IMR-90 (cell line): Measurements from ENCODE around the gene SAMD1. TPM values are rescaled to one million over a fixed set of nuclear protein-coding genes. Genes with fewer than 3 reads are reported as not detected.

Experiments used
- ATAC-seq: fragments of 200-7000 bp; cut with Tn5 transposase; 2 replicates; pipeline ENCODE4 v1.9.1; 2020; ENCODE audit warnings: low read depth, mild to moderate bottlenecking, moderate library complexity
- BruUV-seq: library from RNA; stranded (reverse); fragments of 400-500 nt; replicated peaks from 2 replicates; lab custom pipeline; 2021; lab: Mats Ljungman, UMichigan
- CTCF ChIA-PET: fragments of 300-600 bp; formaldehyde crosslinking; extraction: SDS; loops from one replicate; lab custom pipeline; 2021; ENCODE audit warnings: antibody characterized with exemption; lab: Yijun Ruan, JAX
- POLR2A ChIA-PET: fragments of 300-600 bp; sonication (Branson Sonifier 250); formaldehyde crosslinking; loops from one replicate; lab custom pipeline; 2022; ENCODE audit warnings: antibody characterized with exemption; ENCODE audit not compliant: unreplicated experiment; lab: Charles Lee
- DNase-seq: peaks from one replicate; pipeline ENCODE4 v3.0.0; 2013
- H2AFZ ChIP-seq: replicated peaks from 2 replicates; pipeline ENCODE3; 2013; ENCODE audit warnings: low read length, mild to moderate bottlenecking; ENCODE audit not compliant: poor library complexity
- H2AK5ac ChIP-seq: 2 replicates; pipeline ENCODE4 v1.6.1; 2013; ENCODE audit warnings: low read depth, low read length, inconsistent platforms
- H2AK9ac ChIP-seq: replicated peaks from 2 replicates; pipeline ENCODE3; 2013; ENCODE audit warnings: mild to moderate bottlenecking, low read depth, low read length, moderate library complexity; ENCODE audit not compliant: poor library complexity
- H2BK120ac ChIP-seq: 2 replicates; pipeline ENCODE4 v1.6.1; 2013; ENCODE audit warnings: low read depth, low read length, inconsistent platforms
- H2BK15ac ChIP-seq: 3 replicates; pipeline ENCODE4 v1.6.1; 2013; ENCODE audit warnings: low read depth, low read length, inconsistent platforms
- H2BK20ac ChIP-seq: 2 replicates; pipeline ENCODE4 v1.6.1; 2013; ENCODE audit warnings: low read depth, mild to moderate bottlenecking, inconsistent platforms, low read length, moderate library complexity
- H2BK5ac ChIP-seq: 2 replicates; pipeline ENCODE4 v1.6.1; 2013; ENCODE audit warnings: mild to moderate bottlenecking, low read depth, low read length, inconsistent platforms; ENCODE audit not compliant: poor library complexity, severe bottlenecking
- H3K14ac ChIP-seq: replicated peaks from 2 replicates; pipeline ENCODE4 v1.6.1; 2013; ENCODE audit warnings: low read depth, low read length, inconsistent platforms
- H3K18ac ChIP-seq: 2 replicates; pipeline ENCODE4 v1.6.1; 2013; ENCODE audit warnings: low read depth, low read length, control low read depth
- H3K23ac ChIP-seq: 2 replicates; pipeline ENCODE4 v1.6.1; 2013; ENCODE audit warnings: low read depth, low read length, inconsistent platforms
- H3K27ac ChIP-seq: 2 replicates; pipeline ENCODE4 v1.5.1; 2013; ENCODE audit warnings: mild to moderate bottlenecking, control low read depth, low read length; ENCODE audit not compliant: insufficient read depth
- H3K27me3 ChIP-seq: 2 replicates; pipeline ENCODE4 v1.6.1; 2013; ENCODE audit warnings: low read length; ENCODE audit not compliant: control insufficient read depth, insufficient read depth
- H3K36me3 ChIP-seq: 2 replicates; pipeline ENCODE4 v1.6.1; 2013; ENCODE audit warnings: low read length, mixed read lengths; ENCODE audit not compliant: control insufficient read depth, insufficient read depth
- H3K4ac ChIP-seq: 2 replicates; pipeline ENCODE4 v1.6.1; 2013; ENCODE audit warnings: low read depth, low read length, inconsistent platforms
- H3K4me1 ChIP-seq: 2 replicates; pipeline ENCODE4 v1.6.1; 2013; ENCODE audit warnings: low read length, mixed read lengths; ENCODE audit not compliant: control insufficient read depth, insufficient read depth
- H3K4me2 ChIP-seq: 2 replicates; pipeline ENCODE4 v1.6.1; 2013; ENCODE audit warnings: low read depth, mild to moderate bottlenecking, control low read depth, low read length, moderate library complexity
- H3K4me3 ChIP-seq: 2 replicates; pipeline ENCODE4 v1.5.1; 2013; ENCODE audit warnings: low read depth, mild to moderate bottlenecking, control low read depth, low read length, moderate library complexity; ENCODE audit not compliant: insufficient read depth
- H3K56ac ChIP-seq: 2 replicates; pipeline ENCODE4 v1.6.1; 2013; ENCODE audit warnings: low read length, inconsistent platforms; ENCODE audit not compliant: insufficient read depth; ENCODE audit errors: extremely low read depth
- H3K79me1 ChIP-seq, 2 experiments: 2 replicates each; pipeline ENCODE4 v1.6.1; 2013; ENCODE audit warnings: low read length in 2 of 2, inconsistent platforms in 1 of 2, low read depth in 1 of 2
- H3K9ac ChIP-seq: 2 replicates; pipeline ENCODE4 v1.6.1; 2013; ENCODE audit warnings: low read depth, low read length, control low read depth
- H3K9me1 ChIP-seq: 2 replicates; pipeline ENCODE4 v1.6.1; 2013; ENCODE audit warnings: low read length, inconsistent platforms; ENCODE audit not compliant: insufficient read depth
- H3K9me3 ChIP-seq: 2 replicates; pipeline ENCODE4 v1.6.1; 2013; ENCODE audit warnings: low read length; ENCODE audit not compliant: control insufficient read depth, insufficient read depth
- H4K20me1 ChIP-seq: 2 replicates; pipeline ENCODE4 v1.6.1; 2013; ENCODE audit warnings: low read length, inconsistent platforms; ENCODE audit not compliant: insufficient read depth
- H4K5ac ChIP-seq: 2 replicates; pipeline ENCODE4 v1.6.1; 2013; ENCODE audit warnings: mild to moderate bottlenecking, low read depth, low read length, control low read depth
- H4K8ac ChIP-seq, 2 experiments: 2 replicates each; pipeline ENCODE4 v1.6.1; 2013; ENCODE audit warnings: low read depth in 2 of 2, low read length in 2 of 2, control low read depth in 1 of 2, inconsistent platforms in 1 of 2
- H4K91ac ChIP-seq: 2 replicates; pipeline ENCODE4 v1.6.1; 2013; ENCODE audit warnings: low read depth, low read length, inconsistent platforms; ENCODE audit not compliant: insufficient read depth
- CEBPB ChIP-seq: IDR thresholded peaks from 2 replicates; pipeline ENCODE4 v1.6.1; 2012; ENCODE audit warnings: low read depth, low read length, improper control_type of control experiment
- MAFK ChIP-seq: IDR thresholded peaks from 2 replicates; pipeline ENCODE4 v1.6.1; 2012; ENCODE audit warnings: low read depth, low read length, improper control_type of control experiment
- POLR2A ChIP-seq: IDR thresholded peaks from 2 replicates; pipeline ENCODE4 v1.6.1; 2012; ENCODE audit warnings: mild to moderate bottlenecking, low read depth, low read length
- RAD21 ChIP-seq: IDR thresholded peaks from 2 replicates; pipeline ENCODE4 v1.6.1; 2012; ENCODE audit warnings: low read length, improper control_type of control experiment
- RCOR1 ChIP-seq: IDR thresholded peaks from 2 replicates; pipeline ENCODE4 v1.6.1; 2012; ENCODE audit warnings: mild to moderate bottlenecking, low read length, improper control_type of control experiment; ENCODE audit not compliant: insufficient replicate concordance
- WGBS, 2 experiments: methylation state at CpG; one replicate each; pipeline versions ENCODE4 v1.1.5 to v1.1.7; 2013; ENCODE audit warnings: missing lambda C conversion rate in 2 of 2; ENCODE audit not compliant: insufficient read length in 1 of 2; ENCODE audit errors: extremely low coverage in 2 of 2; 5-methylcytosine and 5-hydroxymethylcytosine counted together
- dilution Hi-C: fragments of 300-500 bp; cut with HindIII; formaldehyde crosslinking; loops from one replicate; pipeline ENCODE4 v1.14.3; 2018; ENCODE audit warnings: low sequenced_read_pairs; ENCODE audit not compliant: unreplicated experiment
- in situ Hi-C: fragments of 300-500 bp; cut with MboI; formaldehyde crosslinking; loops from 3 replicates; pipeline ENCODE4 v1.14.3; 2019; ENCODE audit warnings: low sequenced_read_pairs, inconsistent platforms, mixed read lengths
- intact Hi-C: fragments of 100-400 bp; cut with micrococcal nuclease; formaldehyde crosslinking; loops from 2 replicates; pipeline ENCODE4 v1.10.0; 2022
- polyA plus RNA-seq, 3 experiments: library from polyadenylated mRNA; depleted of rRNA; stranded (reverse); fragments of >200 nt; gene quantifications; 2 replicates each; pipeline ENCODE4 v1.2.3, GENCODE V29; 2012; ENCODE audit warnings: low replicate concordance in 1 of 3
- total RNA-seq: library from RNA; depleted of rRNA; stranded (reverse); fragments of >200 nt; gene quantifications from 2 replicates; pipeline ENCODE4 v1.2.3, GENCODE V29; 2012

The SAMD1 gene
- total and polyA plus RNA-seq, 2 of the 4 experiments (the other 2 are of a cell fraction): 6.5 to 14.1 TPM

DNA sequence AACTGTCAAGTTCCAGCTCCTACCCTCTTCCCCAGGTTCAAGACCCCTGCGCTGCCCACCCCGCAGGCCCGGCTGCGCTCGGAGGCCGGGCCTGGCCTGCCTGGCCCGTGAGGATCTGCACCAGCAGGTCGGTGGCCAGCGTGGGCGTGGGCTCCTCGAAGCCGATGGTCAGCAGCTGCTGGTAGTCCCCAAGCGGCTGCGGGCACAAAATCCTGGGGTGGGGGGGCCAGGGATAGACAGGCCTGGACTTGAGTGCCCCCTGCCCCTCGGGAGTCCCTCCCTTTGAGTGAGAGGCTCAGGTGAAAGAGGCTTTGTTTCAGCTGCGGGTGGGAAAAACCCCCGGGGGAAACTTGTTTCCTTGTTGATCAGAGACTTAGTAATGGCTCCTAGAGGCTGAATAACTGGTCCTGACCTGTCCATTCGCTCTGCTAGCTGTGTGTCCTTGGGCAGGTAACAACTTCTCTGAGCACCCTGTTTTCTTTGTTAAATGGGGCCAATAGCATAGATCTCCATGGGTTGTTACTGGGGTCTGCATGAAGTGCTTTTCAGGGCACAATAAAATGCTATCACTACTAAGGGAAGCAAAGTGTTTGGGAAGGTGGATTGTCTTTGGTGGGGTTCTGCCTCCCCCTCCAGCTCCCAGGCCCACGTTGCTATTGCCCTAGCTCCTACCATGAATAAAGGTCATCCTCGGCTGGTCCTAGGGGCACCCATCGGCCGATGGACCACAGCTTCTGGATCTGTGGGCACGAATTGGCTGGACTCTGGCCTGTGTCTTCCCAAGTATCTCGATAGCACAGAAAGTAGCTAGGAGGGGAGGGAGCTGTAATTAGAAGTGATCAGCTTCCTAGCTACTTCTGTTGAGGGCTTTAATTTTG lies 8.5 kb downstream of the SAMD1 start:
- Histone ChIP-seq H3K79me1 (peaks cover 12 to 23% of the 10 kb centered on the region in 2 experiments), H3K4me3 (peak overlapping the region; percentile 58), H2AK5ac (peak overlapping the region; percentile 90), H3K9me1 (peaks cover 10% of the 10 kb centered on the region; the same call in 1 of the 2 replicates), H3K27ac (peak overlapping the region; percentile 77), H4K8ac (peak overlapping the region; percentile 94), H3K4me2 (peak overlapping the region; percentile 56), H2BK15ac (no peak overlapping the region), H4K91ac (peak overlapping the region; percentile 49), H4K20me1 (no peaks in the 10 kb centered on the region), H2BK120ac (no peak overlapping the region), H3K4me1 (peaks cover 8% of the 10 kb centered on the region), H3K9ac (peak overlapping the region; percentile 66), H3K56ac (peak overlapping the region; percentile 43; the same call in 1 of the 2 replicates), H3K23ac (peak overlapping the region; percentile 66), H3K4ac (peak overlapping the region; percentile 78), H4K5ac (peak overlapping the region; percentile 31), H2AK9ac (peak overlapping the region; percentile 91), H3K14ac (peak overlapping the region; percentile 89), H3K36me3 (no peaks in the 10 kb centered on the region; the same call in 1 of the 2 replicates), H2BK5ac (peak overlapping the region; percentile 70), H3K9me3 (no peaks in the 10 kb centered on the region), H3K27me3 (no peaks in the 10 kb centered on the region), H3K18ac (peak overlapping the region; percentile 12; the same call in 1 of the 2 replicates), H2BK20ac (no peak overlapping the region), H2AFZ (peak overlapping the region; percentile 93)
- intact Hi-C loops: no loop called here
- ATAC-seq (peak; percentile 33), DNase-seq (peak; percentile 27)
- POLR2A ChIA-PET: no interaction called here
- CTCF ChIA-PET: interaction anchor here (0.6 to 1.2 kb wide), 2 partner anchors 54 to 202 kb away, joined by 3 to 4 read pairs; partner anchors contain the start of gene ASF1B
- dilution Hi-C loops: no loop called here
- WGBS, 2 experiments: 46% methylated on average over 8 of the region's 24 CpGs; no CpG with 5 or more reads in 1 of the 2 experiments
- TF ChIP-seq RAD21 (no peak), CEBPB (no peak), POLR2A (no peak), MAFK (no peak), RCOR1 (no peak)
- in situ Hi-C loops: loop anchor here (25.0 kb wide), 1 partner anchor 320 kb away; the partner anchor contains the start of genes C19orf53 and MRI1
- no TSS peak for BruUV-seq
